Upper lobe of right lung (tissue), 1 donor: ENCODE data around the gene GMNC. TPM values are rescaled to one million over a fixed set of nuclear protein-coding genes. Genes with fewer than 3 reads are reported as not detected.
A peak's percentile ranks its signal among the peaks of the same experiment; 100 is the strongest.

Experiments
- ATAC-seq: fragments of 200-7000 bp; cut with Tn5 transposase; one replicate; pipeline ENCODE4 v1.9.1; 2020; ENCODE audit warnings: mild to moderate bottlenecking, moderate library complexity
- DNase-seq: peaks from one replicate; pipeline ENCODE4 v3.0.0-alpha.2; 2020
- H3K27ac ChIP-seq: fragments of 200-600 bp; one replicate; pipeline ENCODE4 v1.8.0; 2022
- H3K27me3 ChIP-seq: fragments of 200-600 bp; one replicate; pipeline ENCODE4 v1.8.0; 2022; ENCODE audit warnings: mild to moderate bottlenecking
- H3K36me3 ChIP-seq: fragments of 200-600 bp; one replicate; pipeline ENCODE4 v1.8.0; 2022
- H3K4me1 ChIP-seq: fragments of 200-600 bp; one replicate; pipeline ENCODE4 v1.8.0; 2022
- H3K4me3 ChIP-seq: fragments of 200-600 bp; one replicate; pipeline ENCODE4 v1.8.0; 2022; ENCODE audit warnings: mild to moderate bottlenecking
- H3K9me3 ChIP-seq: fragments of 200-600 bp; one replicate; pipeline ENCODE4 v1.8.0; 2022
- CTCF ChIP-seq: fragments of 200-600 bp; IDR thresholded peaks from one replicate; pipeline ENCODE4 v1.8.0; 2022; ENCODE audit warnings: antibody characterized with exemption
- intact Hi-C: fragments of 100-400 bp; cut with DNase I; formaldehyde crosslinking; loops from one replicate; pipeline ENCODE4 v1.11.0; 2022
- long read RNA-seq: library from polyadenylated mRNA; unstranded; transcript quantifications from one replicate; pipeline ENCODE4 v2.0.0, GENCODE V29; 2021
- total RNA-seq: library from RNA; stranded (reverse); fragmentation: NEBNext Ultra II Directional; extraction: Animal tissue kit (Norgen Biotek cat#: 25700); gene quantifications from one replicate; pipeline ENCODE4 v1.2.1, GENCODE V29; 2021
- donor health status: DM: no; HTN: yes; CAD: no; lungs with severe emphysema.

GMNC gene
- not detected for total RNA-seq
- long read RNA-seq, result 0 reads

- H3K27me3 ChIP-seq, result peaks cover 18% of the 10 kb centered on the region
- no peak within 1 kb of the TSS for H3K27ac ChIP-seq
- H3K9me3 ChIP-seq, result no peaks in the 10 kb centered on the region
- intact Hi-C loops, result no loop called here
- ATAC-seq (peak; percentile 99), DNase-seq (peak; percentile 91)
- no peaks in the 10 kb centered on the region for H3K36me3 ChIP-seq
- H3K4me1 ChIP-seq, result no peaks in the 10 kb centered on the region
- no peak for TF ChIP-seq CTCF
- peak within 1 kb of the TSS; percentile 56 for H3K4me3 ChIP-seq
Measured at GRCh38 chr3:190862209-190863118, at the start of gene GMNC. GMNC (minus strand) TSS chr3:190862694; CDS start chr3:190862615, 79 bp downstream.

- DNase-seq (no peak), ATAC-seq (no peak)
- H3K4me1 ChIP-seq, result no peaks in the 10 kb centered on the region
- H3K4me3 ChIP-seq, result no peak overlapping the region
- intact Hi-C loops, result no loop called here
- no peaks in the 10 kb centered on the region for H3K36me3 ChIP-seq
- TF ChIP-seq CTCF, result no peak
- H3K9me3 ChIP-seq, result no peaks in the 10 kb centered on the region
- H3K27ac ChIP-seq, result no peak overlapping the region
- H3K27me3 ChIP-seq, result no peaks in the 10 kb centered on the region
Measured at GRCh38 chr3:190911382-190911781, 48.9 kb upstream of the GMNC start.

- no peak for DNase-seq
- H3K27ac ChIP-seq, result no peak overlapping the region
- H3K9me3 ChIP-seq, result no peaks in the 10 kb centered on the region
- H3K36me3 ChIP-seq, result no peaks in the 10 kb centered on the region
- no peaks in the 10 kb centered on the region for H3K27me3 ChIP-seq
- intact Hi-C loops, result no loop called here
- H3K4me3 ChIP-seq, result no peak overlapping the region
- H3K4me1 ChIP-seq, result no peaks in the 10 kb centered on the region
- no peak for TF ChIP-seq CTCF
- ATAC-seq, result no peak
Measured at GRCh38 chr3:190909908-190910307, 47.4 kb upstream of the GMNC start.

- Histone ChIP-seq H3K9me3 (no peaks in the 10 kb centered on the region), H3K4me3 (no peak overlapping the region), H3K27me3 (no peaks in the 10 kb centered on the region), H3K36me3 (no peaks in the 10 kb centered on the region), H3K27ac (no peak overlapping the region), H3K4me1 (no peaks in the 10 kb centered on the region)
- intact Hi-C loops, result no loop called here
- DNase-seq, result no peak
- TF ChIP-seq CTCF, result no peak
- no peak for ATAC-seq
Measured at GRCh38 chr3:190903156-190903555, 40.7 kb upstream of the GMNC start.

- Histone ChIP-seq H3K27ac (no peak overlapping the region), H3K4me1 (no peaks in the 10 kb centered on the region), H3K36me3 (no peaks in the 10 kb centered on the region), H3K9me3 (no peaks in the 10 kb centered on the region), H3K4me3 (no peak overlapping the region), H3K27me3 (no peaks in the 10 kb centered on the region)
- DNase-seq (no peak), ATAC-seq (no peak)
- intact Hi-C loops, result no loop called here
- TF ChIP-seq CTCF, result no peak
Measured at GRCh38 chr3:190902292-190902691, 39.8 kb upstream of the GMNC start.
